ENCODE measurements around the gene UBE2M.
A peak's percentile ranks its signal among the peaks of the same experiment; 100 is the strongest.

UBE2M gene

DNA sequence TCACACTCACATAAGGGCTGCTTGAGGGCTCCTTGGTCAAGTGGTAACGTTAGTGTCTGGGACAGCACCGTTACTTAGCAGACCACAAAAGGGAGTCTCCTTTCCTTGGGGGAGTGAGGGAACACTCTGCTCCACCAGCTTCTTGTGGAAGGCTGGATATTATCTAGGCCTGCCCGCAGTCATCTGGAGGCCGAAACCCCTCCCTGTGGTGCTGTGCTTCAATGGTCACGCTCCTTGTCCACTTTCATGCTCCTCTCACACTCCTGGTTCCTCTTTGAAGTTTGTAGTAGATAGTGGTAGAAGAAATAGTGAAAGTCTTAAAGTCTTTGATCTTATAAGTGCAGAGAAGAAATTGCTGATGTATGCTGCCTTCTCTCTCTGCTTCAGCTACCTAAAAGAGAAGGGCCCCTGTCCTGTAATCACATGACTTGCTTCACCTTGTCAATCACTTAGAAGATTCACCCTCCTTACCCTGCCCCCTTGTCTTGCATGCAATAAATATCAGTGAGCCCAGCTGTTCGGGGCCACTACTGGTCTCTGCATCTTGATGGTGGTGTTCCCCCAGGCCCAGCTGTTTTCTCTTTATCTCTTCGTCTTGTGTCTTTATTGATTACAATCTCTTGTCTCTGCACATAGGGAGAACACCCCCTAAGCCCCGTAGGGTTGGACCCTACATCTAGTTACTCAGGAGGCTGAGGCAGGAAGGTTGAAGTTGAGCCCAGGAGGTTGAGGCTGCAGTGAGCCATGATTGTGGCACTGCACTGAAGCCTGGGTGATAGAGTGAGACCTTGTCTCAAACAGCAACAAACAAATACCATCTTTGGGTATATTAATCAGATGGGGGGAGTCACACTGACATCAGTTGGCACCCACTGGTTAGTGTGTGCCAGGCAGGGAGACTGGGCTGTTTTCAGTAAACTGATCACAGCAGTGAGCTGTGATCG, 26.4 kb upstream of the UBE2M start:
- Histone ChIP-seq H3K4me3 (ENCODE audit: low read depth, low read length) (no peak overlapping the region), H3K36me3 (ENCODE audit: control insufficient read depth, insufficient read depth, low read length) (no peaks in the 10 kb centered on the region), H3K79me2 (peaks cover 20% of the 10 kb centered on the region), H3K4me1 (peaks cover 4% of the 10 kb centered on the region), H3K9me3 (ENCODE audit: control insufficient read depth, low read length) (no peaks in the 10 kb centered on the region), H2AFZ (no peak overlapping the region), H3K4me2 (ENCODE audit: low read length) (no peak overlapping the region), H3K27ac (peak overlapping the region; percentile 1), H3K9ac (no peak overlapping the region), H3K27me3 (ENCODE audit: control insufficient read depth, insufficient read depth, low read length) (no peaks in the 10 kb centered on the region)
- TF ChIP-seq, protein P1, sequence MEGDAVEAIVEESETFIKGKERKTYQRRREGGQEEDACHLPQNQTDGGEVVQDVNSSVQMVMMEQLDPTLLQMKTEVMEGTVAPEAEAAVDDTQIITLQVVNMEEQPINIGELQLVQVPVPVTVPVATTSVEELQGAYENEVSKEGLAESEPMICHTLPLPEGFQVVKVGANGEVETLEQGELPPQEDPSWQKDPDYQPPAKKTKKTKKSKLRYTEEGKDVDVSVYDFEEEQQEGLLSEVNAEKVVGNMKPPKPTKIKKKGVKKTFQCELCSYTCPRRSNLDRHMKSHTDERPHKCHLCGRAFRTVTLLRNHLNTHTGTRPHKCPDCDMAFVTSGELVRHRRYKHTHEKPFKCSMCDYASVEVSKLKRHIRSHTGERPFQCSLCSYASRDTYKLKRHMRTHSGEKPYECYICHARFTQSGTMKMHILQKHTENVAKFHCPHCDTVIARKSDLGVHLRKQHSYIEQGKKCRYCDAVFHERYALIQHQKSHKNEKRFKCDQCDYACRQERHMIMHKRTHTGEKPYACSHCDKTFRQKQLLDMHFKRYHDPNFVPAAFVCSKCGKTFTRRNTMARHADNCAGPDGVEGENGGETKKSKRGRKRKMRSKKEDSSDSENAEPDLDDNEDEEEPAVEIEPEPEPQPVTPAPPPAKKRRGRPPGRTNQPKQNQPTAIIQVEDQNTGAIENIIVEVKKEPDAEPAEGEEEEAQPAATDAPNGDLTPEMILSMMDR (IDR thresholded peaks at IDR 0.05) = no peak

DNA sequence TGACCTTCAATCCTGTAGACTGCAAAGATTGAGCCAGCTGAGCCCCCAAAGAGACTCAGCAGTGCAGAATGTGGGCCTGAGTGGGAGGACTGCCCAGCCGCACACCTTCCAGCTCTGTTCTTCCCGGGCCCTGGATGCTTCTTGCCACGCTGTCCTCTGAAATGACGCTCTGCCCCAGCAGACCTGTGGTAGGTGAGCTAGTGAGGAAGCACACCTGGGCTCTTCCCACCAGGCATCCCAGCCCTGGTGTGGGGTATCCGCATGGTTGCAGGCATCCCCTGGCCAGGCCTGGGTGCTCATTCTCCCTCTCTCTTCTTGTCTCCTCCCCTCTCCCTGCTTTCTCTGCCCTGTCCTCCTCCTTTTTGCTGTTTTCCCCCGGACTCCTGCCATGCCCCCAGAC, 24.6 kb upstream of the UBE2M start:
- H3K36me3 ChIP-seq (ENCODE audit: control insufficient read depth, insufficient read depth, low read length) = no peaks in the 10 kb centered on the region
- TF ChIP-seq, protein P1 (IDR thresholded peaks at IDR 0.05) = no peak
- no peak overlapping the region for H2AFZ ChIP-seq
- H3K4me2 ChIP-seq (ENCODE audit: low read length) = no peak overlapping the region
- H3K4me1 ChIP-seq = peaks cover 7% of the 10 kb centered on the region
- no peak overlapping the region for H3K27ac ChIP-seq
- no peak overlapping the region for H3K9ac ChIP-seq
- H3K4me3 ChIP-seq (ENCODE audit: low read depth, low read length) = no peak overlapping the region
- H3K27me3 ChIP-seq (ENCODE audit: control insufficient read depth, insufficient read depth, low read length) = no peaks in the 10 kb centered on the region
- H3K9me3 ChIP-seq (ENCODE audit: control insufficient read depth, low read length) = no peaks in the 10 kb centered on the region
- H3K79me2 ChIP-seq = peaks cover 25% of the 10 kb centered on the region

DNA sequence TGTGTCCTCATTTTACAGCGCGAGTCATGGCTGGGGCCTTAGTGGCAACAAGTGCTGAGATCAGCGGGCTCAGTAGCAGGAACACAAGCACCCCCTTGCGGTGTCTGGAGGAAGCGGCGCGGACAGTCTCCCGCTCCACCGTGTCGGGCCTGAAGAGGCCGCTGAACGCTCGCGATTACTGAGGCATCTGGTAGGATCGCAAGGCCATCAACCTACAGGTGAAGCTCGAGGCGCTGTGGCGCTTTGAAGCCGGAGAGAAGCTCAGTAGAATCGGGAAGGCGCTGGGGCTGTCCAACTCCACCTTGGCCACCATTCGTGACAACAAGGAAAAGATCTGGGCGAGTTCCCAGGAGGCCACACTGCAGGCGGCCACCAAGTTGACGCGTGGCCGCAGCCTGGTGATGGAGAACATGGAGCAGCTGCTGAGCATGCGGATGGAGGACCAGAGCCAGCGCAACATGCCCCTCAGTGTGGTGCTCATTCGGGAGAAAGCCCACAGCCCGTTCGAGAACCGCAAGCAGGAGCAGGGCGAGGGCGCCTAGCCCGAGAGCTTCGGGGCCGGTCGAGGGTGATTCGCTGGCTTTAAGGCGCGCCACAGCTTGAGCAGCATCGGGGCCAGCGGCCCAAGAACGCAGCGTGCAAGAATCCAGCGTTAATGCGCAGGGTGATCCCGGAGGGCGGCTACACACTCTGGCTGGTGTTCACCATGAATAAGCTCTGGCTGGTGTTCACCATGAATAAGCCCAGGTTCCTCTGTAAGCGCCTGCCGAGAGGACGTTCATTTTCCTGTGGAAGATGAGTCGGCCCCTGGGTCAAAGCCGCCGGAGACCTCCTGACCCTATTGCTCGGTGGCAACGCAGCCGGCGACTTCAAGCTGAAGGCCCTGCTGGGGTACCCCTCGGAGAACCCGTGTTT, 23.1 kb upstream of the UBE2M start:
- H3K9ac ChIP-seq = no peak overlapping the region
- TF ChIP-seq, protein P1 (IDR thresholded peaks at IDR 0.05) = peak; percentile 97
- H3K27ac ChIP-seq = no peak overlapping the region

DNA sequence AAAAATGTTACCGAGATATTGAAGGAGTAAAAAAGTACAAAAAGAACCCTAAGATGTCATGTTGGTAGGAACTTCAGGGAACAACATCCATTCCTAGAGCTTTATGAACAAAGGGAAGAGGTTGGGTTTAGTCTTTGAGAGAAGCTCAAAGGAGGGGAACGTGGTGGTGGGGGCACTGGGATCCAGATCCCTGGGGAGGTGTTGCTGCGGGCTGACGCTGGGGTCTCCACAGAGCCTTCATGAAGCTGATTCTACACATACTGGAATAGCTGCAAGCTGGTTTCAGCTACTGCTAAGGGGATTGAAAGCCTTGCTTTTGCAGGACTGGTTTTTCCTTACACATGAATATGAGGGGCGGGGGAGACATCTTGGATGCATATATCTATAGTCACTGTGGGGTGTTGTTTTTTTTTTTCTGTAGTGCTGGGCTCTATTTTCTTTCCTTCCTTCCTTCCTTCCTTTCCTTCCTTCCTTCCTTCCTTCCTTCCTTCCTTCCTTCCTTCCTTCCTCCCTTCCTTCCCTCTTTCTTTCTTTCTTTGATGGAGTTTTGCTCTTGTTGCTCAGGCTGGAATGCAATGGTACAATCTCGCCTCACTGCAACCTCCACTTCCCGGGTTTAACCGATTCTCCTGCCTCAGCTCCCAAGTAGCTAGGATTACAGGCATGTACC, 21.2 kb upstream of the UBE2M start:
- TF ChIP-seq, protein P1 (IDR thresholded peaks at IDR 0.05) = no peak
- no peaks in the 10 kb centered on the region for H3K27me3 ChIP-seq (ENCODE audit: control insufficient read depth, insufficient read depth, low read length)
- H3K4me2 ChIP-seq (ENCODE audit: low read length) = no peak overlapping the region
- no peak overlapping the region for H3K9ac ChIP-seq
- H3K27ac ChIP-seq = no peak overlapping the region
- no peak overlapping the region for H2AFZ ChIP-seq
- no peaks in the 10 kb centered on the region for H3K9me3 ChIP-seq (ENCODE audit: control insufficient read depth, low read length)
- H3K36me3 ChIP-seq (ENCODE audit: control insufficient read depth, insufficient read depth, low read length) = no peaks in the 10 kb centered on the region
- peaks cover 3% of the 10 kb centered on the region for H3K4me1 ChIP-seq
- peaks cover 25% of the 10 kb centered on the region for H3K79me2 ChIP-seq
- no peak overlapping the region for H3K4me3 ChIP-seq (ENCODE audit: low read depth, low read length)

More for the DNA sequence above, 23.1 kb upstream of the UBE2M start:
- Histone ChIP-seq H3K4me2 (ENCODE audit: low read length) (no peak overlapping the region), H3K79me2 (peaks cover 25% of the 10 kb centered on the region), H3K4me1 (peaks cover 7% of the 10 kb centered on the region), H3K36me3 (ENCODE audit: control insufficient read depth, insufficient read depth, low read length) (no peaks in the 10 kb centered on the region), H3K9me3 (ENCODE audit: control insufficient read depth, low read length) (no peaks in the 10 kb centered on the region), H3K27me3 (ENCODE audit: control insufficient read depth, insufficient read depth, low read length) (no peaks in the 10 kb centered on the region), H2AFZ (no peak overlapping the region), H3K4me3 (ENCODE audit: low read depth, low read length) (peak overlapping the region; percentile 6)
